Measurements from ENCODE around the gene PRKCZ.
A peak's percentile ranks its signal among the peaks of the same experiment; 100 is the strongest.

PRKCZ gene

GRCh38 chr1:2156866-2157265, 106.7 kb downstream of the PRKCZ start:
- in situ Hi-C loops (cut with HindIII; ENCODE audit: low sequenced_read_pairs) = no loop called here
- DNase-seq (ENCODE audit: low read depth, low spot score) = no peak
- no peak for TF ChIP-seq CTCF (IDR thresholded peaks at IDR 0.05; ENCODE audit: low read depth, low read length)
- no peak overlapping the region for H3K4me3 ChIP-seq (ENCODE audit: low read depth, low read length)

GRCh38 chr1:2157856-2158255, 107.6 kb downstream of the PRKCZ start:
- H3K4me3 ChIP-seq (ENCODE audit: low read depth, low read length) = no peak overlapping the region
- in situ Hi-C loops (cut with HindIII; ENCODE audit: low sequenced_read_pairs) = no loop called here
- no peak for TF ChIP-seq CTCF (IDR thresholded peaks at IDR 0.05; ENCODE audit: low read depth, low read length)

GRCh38 chr1:2158272-2158671, 108.1 kb downstream of the PRKCZ start:
- TF ChIP-seq CTCF (IDR thresholded peaks at IDR 0.05; ENCODE audit: low read depth, low read length) = no peak
- in situ Hi-C loops (cut with HindIII; ENCODE audit: low sequenced_read_pairs) = no loop called here
- H3K4me3 ChIP-seq (ENCODE audit: low read depth, low read length) = no peak overlapping the region
- DNase-seq (ENCODE audit: low read depth, low spot score) = no peak

More at GRCh38 chr1:2157856-2158255, 107.6 kb downstream of the PRKCZ start:
- DNase-seq (ENCODE audit: low read depth, low spot score) = no peak

- H3K4me3 ChIP-seq (ENCODE audit: low read depth, low read length) = no peak overlapping the region
- TF ChIP-seq CTCF (IDR thresholded peaks at IDR 0.05; ENCODE audit: low read depth, low read length) = no peak
- no peak for DNase-seq (ENCODE audit: low read depth, low spot score)
- in situ Hi-C loops (cut with HindIII; ENCODE audit: low sequenced_read_pairs) = no loop called here
Observed at GRCh38 chr1:2159124-2159523, 108.9 kb downstream of the PRKCZ start.

- no peak for DNase-seq (ENCODE audit: low read depth, low spot score)
- no peak for TF ChIP-seq CTCF (IDR thresholded peaks at IDR 0.05; ENCODE audit: low read depth, low read length)
- no peak overlapping the region for H3K4me3 ChIP-seq (ENCODE audit: low read depth, low read length)
- in situ Hi-C loops (cut with HindIII; ENCODE audit: low sequenced_read_pairs) = no loop called here
Observed at GRCh38 chr1:2160451-2161300, 110.5 kb downstream of the PRKCZ start.

- H3K4me3 ChIP-seq (ENCODE audit: low read depth, low read length) = no peak overlapping the region
- no peak for DNase-seq (ENCODE audit: low read depth, low spot score)
- in situ Hi-C loops (cut with HindIII; ENCODE audit: low sequenced_read_pairs) = no loop called here
- TF ChIP-seq CTCF (IDR thresholded peaks at IDR 0.05; ENCODE audit: low read depth, low read length) = peak; percentile 19
Observed at GRCh38 chr1:2163205-2163604, 113.0 kb downstream of the PRKCZ start.

Measured in astrocyte of the spinal cord (primary cell).